ENCODE measurements around the gene BATF. TPM values are rescaled to one million over a fixed set of nuclear protein-coding genes. Genes with fewer than 3 reads are reported as not detected.

BATF gene
- total RNA-seq, 1 experiment from 2014 or later: 1.7 TPM

DNA sequence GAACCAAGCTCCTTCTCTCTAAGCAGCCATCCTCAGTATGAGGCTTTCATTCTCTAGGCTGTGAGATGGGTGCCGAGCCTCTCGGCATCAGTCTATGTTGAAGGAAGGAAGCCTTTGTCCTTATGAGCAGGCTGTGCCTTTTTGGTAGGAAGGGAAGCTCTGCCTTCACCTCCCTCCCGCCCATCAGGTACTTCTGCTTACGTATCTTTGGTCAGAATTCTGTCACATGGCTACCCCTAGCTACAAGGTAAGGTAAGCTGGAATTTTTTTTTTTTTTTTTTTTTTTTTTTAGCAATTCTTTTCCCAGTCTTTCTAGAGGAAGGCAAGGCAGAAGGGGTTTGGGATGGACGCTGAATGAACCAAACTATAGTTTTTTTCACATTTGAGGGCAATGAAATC is 16.9 kb downstream of the BATF start:
- H3K36me3 ChIP-seq (ENCODE audit: control insufficient read depth, insufficient read depth, low read length): no peaks in the 10 kb centered on the region
- Mint-ChIP-seq H3K4me3 (ENCODE audit: unreplicated experiment) (no peak overlapping the region), H3K9me3 (ENCODE audit: unreplicated experiment) (no peaks in the 10 kb centered on the region), H3K36me3 (ENCODE audit: insufficient read depth, unreplicated experiment) (peaks cover 8% of the 10 kb centered on the region), H3K4me1 (ENCODE audit: low read depth, unreplicated experiment) (peaks cover 14% of the 10 kb centered on the region), H3K27me3 (ENCODE audit: insufficient read depth, unreplicated experiment) (no peaks in the 10 kb centered on the region), H3K27ac (ENCODE audit: unreplicated experiment) (no peak overlapping the region)
- no peak overlapping the region for H3K4me3 ChIP-seq (ENCODE audit: low read depth, low read length)
- no peak for DNase-seq
- TF ChIP-seq, protein P1, sequence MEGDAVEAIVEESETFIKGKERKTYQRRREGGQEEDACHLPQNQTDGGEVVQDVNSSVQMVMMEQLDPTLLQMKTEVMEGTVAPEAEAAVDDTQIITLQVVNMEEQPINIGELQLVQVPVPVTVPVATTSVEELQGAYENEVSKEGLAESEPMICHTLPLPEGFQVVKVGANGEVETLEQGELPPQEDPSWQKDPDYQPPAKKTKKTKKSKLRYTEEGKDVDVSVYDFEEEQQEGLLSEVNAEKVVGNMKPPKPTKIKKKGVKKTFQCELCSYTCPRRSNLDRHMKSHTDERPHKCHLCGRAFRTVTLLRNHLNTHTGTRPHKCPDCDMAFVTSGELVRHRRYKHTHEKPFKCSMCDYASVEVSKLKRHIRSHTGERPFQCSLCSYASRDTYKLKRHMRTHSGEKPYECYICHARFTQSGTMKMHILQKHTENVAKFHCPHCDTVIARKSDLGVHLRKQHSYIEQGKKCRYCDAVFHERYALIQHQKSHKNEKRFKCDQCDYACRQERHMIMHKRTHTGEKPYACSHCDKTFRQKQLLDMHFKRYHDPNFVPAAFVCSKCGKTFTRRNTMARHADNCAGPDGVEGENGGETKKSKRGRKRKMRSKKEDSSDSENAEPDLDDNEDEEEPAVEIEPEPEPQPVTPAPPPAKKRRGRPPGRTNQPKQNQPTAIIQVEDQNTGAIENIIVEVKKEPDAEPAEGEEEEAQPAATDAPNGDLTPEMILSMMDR (IDR thresholded peaks at IDR 0.05; ENCODE audit: insufficient read depth in 1 of 2, low read depth in 1 of 2, low read length in 1 of 2, severe bottlenecking in 1 of 2, unreplicated experiment in 1 of 2): no peak
- peaks cover 13% of the 10 kb centered on the region for H3K4me1 ChIP-seq
- ChIA-PET CTCF (no interaction called here), POLR2A (no interaction called here)
- no TSS peak for BruUV-seq (replicated peaks)
- intact Hi-C loops (cut with micrococcal nuclease; ENCODE audit: unreplicated experiment): no loop called here
- H3K9me3 ChIP-seq: no peaks in the 10 kb centered on the region
- no peaks in the 10 kb centered on the region for H3K27me3 ChIP-seq (replicated peaks; ENCODE audit: control insufficient read depth, insufficient read depth, low read length)

DNA sequence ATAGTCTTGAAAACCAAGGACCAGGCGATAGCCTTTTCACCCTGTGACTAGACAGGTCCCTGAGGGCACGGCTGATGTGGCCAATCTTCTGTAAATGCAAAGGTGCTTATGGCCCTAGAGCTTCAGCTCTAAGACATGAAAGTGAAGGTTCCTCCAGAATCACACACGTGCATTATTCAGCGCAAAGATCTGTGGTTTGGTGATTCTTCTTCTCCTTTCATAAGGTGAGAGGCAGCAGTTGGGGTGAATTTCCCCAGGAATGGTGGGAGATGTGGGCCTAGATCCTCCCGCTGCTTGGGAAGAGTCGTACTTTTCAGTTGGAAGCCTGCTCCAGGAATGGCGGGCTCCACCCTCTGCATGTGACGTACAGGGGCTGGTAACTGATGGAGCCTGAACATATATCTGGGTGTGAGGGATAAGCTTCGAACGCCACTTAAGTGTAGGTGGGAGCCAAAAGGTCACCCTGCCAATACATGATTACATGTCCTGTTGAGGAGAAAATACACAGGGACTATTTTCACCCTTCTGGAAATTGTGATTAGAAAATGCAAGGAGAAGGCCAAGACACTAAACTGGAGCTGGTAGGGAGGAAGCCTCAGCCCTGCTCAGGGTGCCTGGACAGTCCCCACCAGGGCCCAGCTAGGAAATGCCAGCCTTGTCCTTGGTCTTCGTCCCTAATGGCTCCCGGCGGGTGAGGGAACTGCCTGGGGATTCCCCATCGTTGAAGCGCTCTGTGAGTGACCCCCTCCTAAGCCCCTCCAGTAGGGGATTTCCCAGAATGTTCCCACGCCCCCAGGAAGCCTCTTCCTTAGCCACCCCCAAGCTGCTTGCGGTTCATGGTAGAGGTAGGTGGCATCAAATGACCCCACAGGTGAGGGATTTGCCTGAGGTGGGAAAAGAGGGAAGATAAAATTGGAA is 17.6 kb downstream of the BATF start:
- POLR2A ChIA-PET: no interaction called here
- Mint-ChIP-seq H3K4me3 (ENCODE audit: unreplicated experiment) (no peak overlapping the region), H3K4me1 (ENCODE audit: low read depth, unreplicated experiment) (peaks cover 14% of the 10 kb centered on the region), H3K9me3 (ENCODE audit: unreplicated experiment) (no peaks in the 10 kb centered on the region), H3K27me3 (ENCODE audit: insufficient read depth, unreplicated experiment) (no peaks in the 10 kb centered on the region), H3K27ac (ENCODE audit: unreplicated experiment) (no peak overlapping the region), H3K36me3 (ENCODE audit: insufficient read depth, unreplicated experiment) (peaks cover 8% of the 10 kb centered on the region)
- Histone ChIP-seq H3K36me3 (ENCODE audit: control insufficient read depth, insufficient read depth, low read length) (no peaks in the 10 kb centered on the region), H3K27me3 (replicated peaks; ENCODE audit: control insufficient read depth, insufficient read depth, low read length) (no peaks in the 10 kb centered on the region), H3K4me1 (peaks cover 13% of the 10 kb centered on the region), H3K9me3 (no peaks in the 10 kb centered on the region), H3K4me3 (ENCODE audit: low read depth, low read length) (no peak overlapping the region)
- no peak for DNase-seq
- CTCF ChIA-PET: no interaction called here
- intact Hi-C loops (cut with micrococcal nuclease; ENCODE audit: unreplicated experiment): no loop called here
- no TSS peak for BruUV-seq (replicated peaks)
- TF ChIP-seq, protein P1 (IDR thresholded peaks at IDR 0.05; ENCODE audit: insufficient read depth in 1 of 2, low read depth in 1 of 2, low read length in 1 of 2, severe bottlenecking in 1 of 2, unreplicated experiment in 1 of 2): no peak

DNA sequence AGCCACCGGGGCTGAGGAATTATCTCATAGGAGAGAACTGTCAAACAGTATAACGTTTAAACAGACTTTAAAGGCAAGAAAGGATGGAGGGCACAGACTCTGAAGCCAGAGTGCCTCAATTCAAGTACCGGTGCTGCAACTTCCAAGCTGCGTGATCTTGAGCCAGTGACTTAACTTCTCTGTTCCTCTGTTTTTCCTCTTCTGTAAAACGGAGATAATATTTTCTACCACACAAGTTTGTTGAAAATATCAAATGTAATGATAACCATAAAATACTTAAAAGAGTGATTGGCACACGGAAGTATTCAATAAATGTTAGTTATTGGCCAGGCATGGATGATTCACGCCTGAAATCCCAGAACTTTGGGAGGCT is 18.2 kb downstream of the BATF start:
- H3K36me3 Mint-ChIP-seq (ENCODE audit: insufficient read depth, unreplicated experiment): peaks cover 8% of the 10 kb centered on the region
- ChIA-PET POLR2A (no interaction called here), CTCF (no interaction called here)
- no peaks in the 10 kb centered on the region for H3K9me3 Mint-ChIP-seq (ENCODE audit: unreplicated experiment)
- TF ChIP-seq, protein P1 (IDR thresholded peaks at IDR 0.05; ENCODE audit: insufficient read depth in 1 of 2, low read depth in 1 of 2, low read length in 1 of 2, severe bottlenecking in 1 of 2, unreplicated experiment in 1 of 2): no peak
- Histone ChIP-seq H3K36me3 (ENCODE audit: control insufficient read depth, insufficient read depth, low read length) (no peaks in the 10 kb centered on the region), H3K4me1 (peaks cover 9% of the 10 kb centered on the region), H3K4me3 (ENCODE audit: low read depth, low read length) (no peak overlapping the region), H3K9me3 (no peaks in the 10 kb centered on the region), H3K27me3 (replicated peaks; ENCODE audit: control insufficient read depth, insufficient read depth, low read length) (no peaks in the 10 kb centered on the region)
- intact Hi-C loops (cut with micrococcal nuclease; ENCODE audit: unreplicated experiment): no loop called here
- H3K27ac Mint-ChIP-seq (ENCODE audit: unreplicated experiment): no peak overlapping the region
- peaks cover 9% of the 10 kb centered on the region for H3K4me1 Mint-ChIP-seq (ENCODE audit: low read depth, unreplicated experiment)
- DNase-seq: no peak
- H3K4me3 Mint-ChIP-seq (ENCODE audit: unreplicated experiment): no peak overlapping the region
- H3K27me3 Mint-ChIP-seq (ENCODE audit: insufficient read depth, unreplicated experiment): no peaks in the 10 kb centered on the region
- no TSS peak for BruUV-seq (replicated peaks)

Measured in Caco-2 (cell line).